Activated naive CD8-positive, alpha-beta T cell (primary cell): ENCODE measurements around the gene C12orf75.
A peak's percentile ranks its signal among the peaks of the same experiment; 100 is the strongest.
"Not testable (repeated sequence)": the region's sequence is repeated elsewhere in the genome, so short reads cannot be mapped to it uniquely, and the experiment has no call there.

Experiments used
- H3K27ac Mint-ChIP-seq: one replicate; pipeline ENCODE4 v1.8.0; 2021; ENCODE audit warnings: mixed read lengths
- H3K27me3 Mint-ChIP-seq: one replicate; pipeline ENCODE4 v1.8.0; 2021; ENCODE audit warnings: mixed read lengths
- H3K36me3 Mint-ChIP-seq: one replicate; pipeline ENCODE4 v1.8.0; 2021; ENCODE audit warnings: mixed read lengths
- H3K4me1 Mint-ChIP-seq: one replicate; pipeline ENCODE4 v1.8.0; 2021; ENCODE audit warnings: low read depth, mixed read lengths
- H3K4me3 Mint-ChIP-seq: one replicate; pipeline ENCODE4 v1.8.0; 2021; ENCODE audit warnings: mild to moderate bottlenecking, mixed read lengths
- H3K9me3 Mint-ChIP-seq: one replicate; pipeline ENCODE4 v1.8.0; 2021; ENCODE audit warnings: low read depth, mixed read lengths

The C12orf75 gene

DNA sequence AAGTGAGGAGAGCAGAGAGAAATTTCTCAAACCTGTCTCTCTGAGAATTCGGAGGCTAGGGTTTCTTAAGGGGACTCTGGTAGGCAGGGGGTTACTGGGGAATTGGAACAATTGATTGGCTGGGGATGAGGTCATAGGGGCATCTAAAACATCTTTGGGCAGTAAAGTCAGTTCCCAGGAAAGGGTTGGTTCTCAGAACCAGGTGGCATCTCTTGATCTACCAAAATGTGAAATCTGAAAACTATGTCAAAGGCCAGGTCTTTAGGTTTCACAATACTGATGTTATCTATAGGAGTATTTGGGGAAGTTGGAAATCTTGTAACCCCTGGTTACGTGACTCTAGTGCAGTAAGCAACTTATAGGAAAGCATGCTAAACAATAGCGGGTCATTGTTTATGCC lies 6.9 kb downstream of the C12orf75 start:
- peaks cover 16% of the 10 kb centered on the region for H3K36me3 Mint-ChIP-seq
- H3K27ac Mint-ChIP-seq = no peak overlapping the region

GRCh38 chr12:105338966-105339365 lies 8.5 kb downstream of the C12orf75 start:
- H3K27ac Mint-ChIP-seq = no peak overlapping the region
- H3K27me3 Mint-ChIP-seq = no peaks in the 10 kb centered on the region
- H3K36me3 Mint-ChIP-seq = peaks cover 21% of the 10 kb centered on the region
- no peak overlapping the region for H3K4me3 Mint-ChIP-seq
- peaks cover 5% of the 10 kb centered on the region for H3K9me3 Mint-ChIP-seq
- peaks cover 26% of the 10 kb centered on the region for H3K4me1 Mint-ChIP-seq

More for the DNA sequence above, 6.9 kb downstream of the C12orf75 start:
- Mint-ChIP-seq H3K4me1 (peaks cover 35% of the 10 kb centered on the region), H3K9me3 (peaks cover 5% of the 10 kb centered on the region), H3K4me3 (no peak overlapping the region), H3K27me3 (no peaks in the 10 kb centered on the region)

DNA sequence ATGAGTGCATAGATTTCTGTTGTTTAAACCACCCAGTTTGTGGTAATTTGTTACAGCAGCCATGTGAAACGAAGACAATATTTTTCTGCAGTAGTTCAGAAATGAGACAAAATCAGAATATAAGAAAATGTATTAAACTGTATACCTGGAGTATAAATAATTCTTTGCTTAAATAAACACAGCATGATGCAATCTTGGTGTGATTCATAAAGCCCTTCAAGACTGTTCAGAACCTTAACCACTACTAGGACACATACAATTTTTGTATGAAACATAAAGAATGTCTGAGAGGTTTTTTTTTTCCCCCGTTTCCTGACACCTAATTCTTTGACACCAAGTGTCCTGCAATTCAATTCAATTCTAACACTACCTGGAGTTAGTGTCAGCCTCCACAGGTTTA lies 10.5 kb downstream of the C12orf75 start:
- peaks cover 21% of the 10 kb centered on the region for H3K36me3 Mint-ChIP-seq
- H3K9me3 Mint-ChIP-seq = peaks cover 5% of the 10 kb centered on the region
- no peak overlapping the region for H3K27ac Mint-ChIP-seq
- no peaks in the 10 kb centered on the region for H3K27me3 Mint-ChIP-seq
- H3K4me1 Mint-ChIP-seq = peaks cover 13% of the 10 kb centered on the region
- no peak overlapping the region for H3K4me3 Mint-ChIP-seq

- peaks cover 21% of the 10 kb centered on the region for H3K36me3 Mint-ChIP-seq
Measured at GRCh38 chr12:105341620-105342019, 11.1 kb downstream of the C12orf75 start.

DNA sequence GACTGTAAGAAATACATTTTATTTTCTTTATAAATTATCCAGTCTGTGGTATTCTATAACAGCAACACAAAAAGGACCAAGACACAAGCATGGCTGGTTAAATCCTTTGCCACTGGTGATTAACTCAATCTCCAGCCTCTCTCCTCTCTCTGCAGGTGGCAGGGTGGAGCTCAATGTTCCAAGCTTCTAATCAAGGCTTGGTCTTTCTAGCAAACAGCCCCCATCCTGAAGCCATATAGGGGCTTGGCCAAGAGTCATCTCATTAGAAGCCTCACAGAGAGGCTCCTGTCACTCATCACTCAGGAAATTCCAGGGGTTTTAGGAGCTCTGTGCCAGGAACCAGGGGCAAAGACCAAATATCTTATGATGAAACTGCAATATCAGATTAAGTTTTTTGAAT lies 12.0 kb downstream of the C12orf75 start:
- Mint-ChIP-seq H3K4me3 (no peak overlapping the region), H3K27me3 (no peaks in the 10 kb centered on the region), H3K27ac (no peak overlapping the region), H3K9me3 (peaks cover 5% of the 10 kb centered on the region), H3K36me3 (peaks cover 24% of the 10 kb centered on the region), H3K4me1 (peaks cover 3% of the 10 kb centered on the region)

More at GRCh38 chr12:105341620-105342019, 11.1 kb downstream of the C12orf75 start:
- H3K4me1 Mint-ChIP-seq, H3K27me3 Mint-ChIP-seq, H3K27ac Mint-ChIP-seq, H3K9me3 Mint-ChIP-seq, H3K4me3 Mint-ChIP-seq: not testable (repeated sequence)

DNA sequence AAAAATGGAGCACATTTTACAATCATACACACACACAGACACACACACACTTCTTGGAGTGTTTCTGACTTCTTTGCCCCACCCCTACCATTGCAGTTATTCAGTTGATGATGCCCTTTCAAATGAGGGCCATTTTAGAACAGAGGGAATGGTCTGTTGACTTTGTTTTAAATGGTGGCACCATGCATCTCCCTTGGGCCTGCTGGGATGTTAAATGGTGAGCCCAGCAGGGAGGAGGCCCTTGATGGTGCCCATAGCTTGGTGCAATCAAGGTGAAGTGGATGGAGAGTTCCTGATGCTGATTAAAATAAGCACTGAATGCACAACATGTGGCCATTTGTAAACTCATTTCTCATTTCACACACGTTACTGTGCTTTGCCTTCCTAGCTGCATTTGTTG lies 13.3 kb downstream of the C12orf75 start:
- no peaks in the 10 kb centered on the region for H3K27me3 Mint-ChIP-seq
- H3K4me1 Mint-ChIP-seq = peaks cover 2% of the 10 kb centered on the region
- H3K9me3 Mint-ChIP-seq = peaks cover 5% of the 10 kb centered on the region
- H3K27ac Mint-ChIP-seq = no peak overlapping the region
- H3K36me3 Mint-ChIP-seq = peaks cover 24% of the 10 kb centered on the region
- H3K4me3 Mint-ChIP-seq = no peak overlapping the region

DNA sequence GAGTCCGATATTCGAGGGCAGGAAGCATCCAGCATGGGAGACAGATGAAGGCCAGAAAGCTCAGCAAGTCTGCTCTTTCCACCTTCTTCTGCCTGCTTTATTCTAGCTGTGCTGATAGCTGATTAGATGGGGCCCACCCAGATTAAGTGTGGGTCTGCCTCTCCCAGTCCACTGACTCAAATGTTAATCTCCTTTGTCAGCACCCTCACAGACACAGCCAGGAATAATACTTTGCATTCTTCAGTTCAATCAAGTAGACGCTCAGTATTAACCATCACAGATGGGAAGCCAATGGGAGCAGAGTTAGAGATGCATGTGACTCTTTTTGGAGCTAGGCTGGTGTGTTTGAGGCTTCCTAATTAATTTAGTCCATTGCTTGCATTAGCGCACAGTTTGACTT lies 17.0 kb downstream of the C12orf75 start:
- no peak overlapping the region for H3K27ac Mint-ChIP-seq
- peaks cover 15% of the 10 kb centered on the region for H3K36me3 Mint-ChIP-seq

GRCh38 chr12:105348142-105348541 lies 17.7 kb downstream of the C12orf75 start:
- peaks cover 13% of the 10 kb centered on the region for H3K36me3 Mint-ChIP-seq
- H3K4me1 Mint-ChIP-seq = peaks cover 9% of the 10 kb centered on the region
- no peaks in the 10 kb centered on the region for H3K27me3 Mint-ChIP-seq
- H3K4me3 Mint-ChIP-seq = no peak overlapping the region
- no peaks in the 10 kb centered on the region for H3K9me3 Mint-ChIP-seq
- no peak overlapping the region for H3K27ac Mint-ChIP-seq

More for the DNA sequence above, 17.0 kb downstream of the C12orf75 start:
- H3K27me3 Mint-ChIP-seq = no peaks in the 10 kb centered on the region
- no peaks in the 10 kb centered on the region for H3K9me3 Mint-ChIP-seq
- peaks cover 11% of the 10 kb centered on the region for H3K4me1 Mint-ChIP-seq
- no peak overlapping the region for H3K4me3 Mint-ChIP-seq

DNA sequence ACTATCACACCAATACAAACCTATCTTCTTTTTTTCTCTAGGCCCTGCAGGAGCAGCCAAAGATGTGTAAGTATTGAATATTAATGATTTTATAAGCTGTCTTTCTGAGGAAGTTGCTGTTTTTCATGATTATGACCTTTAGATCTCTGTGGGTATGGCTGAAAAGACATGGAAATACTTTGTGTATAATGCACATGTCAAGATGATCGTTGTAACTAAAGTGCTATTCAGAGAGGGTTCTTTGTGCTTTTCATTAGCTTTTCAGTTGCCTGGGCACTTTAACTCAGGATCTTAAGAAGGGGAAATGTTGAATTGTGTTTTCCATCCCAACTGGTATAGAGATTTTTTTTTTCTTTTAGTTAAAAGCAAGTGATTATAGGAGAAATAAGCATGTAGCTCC lies 18.1 kb downstream of the C12orf75 start:
- Mint-ChIP-seq H3K9me3 (no peaks in the 10 kb centered on the region), H3K27ac (no peak overlapping the region), H3K4me1 (peaks cover 9% of the 10 kb centered on the region), H3K4me3 (no peak overlapping the region), H3K27me3 (no peaks in the 10 kb centered on the region), H3K36me3 (peaks cover 13% of the 10 kb centered on the region)

GRCh38 chr12:105349138-105349537 lies 18.6 kb downstream of the C12orf75 start:
- Mint-ChIP-seq H3K4me3 (no peak overlapping the region), H3K27me3 (no peaks in the 10 kb centered on the region), H3K9me3 (no peaks in the 10 kb centered on the region), H3K4me1 (peaks cover 9% of the 10 kb centered on the region), H3K36me3 (peaks cover 10% of the 10 kb centered on the region), H3K27ac (no peak overlapping the region)

- Mint-ChIP-seq H3K27ac (no peak overlapping the region), H3K4me3 (no peak overlapping the region), H3K9me3 (no peaks in the 10 kb centered on the region), H3K36me3 (peaks cover 8% of the 10 kb centered on the region), H3K4me1 (peaks cover 11% of the 10 kb centered on the region), H3K27me3 (no peaks in the 10 kb centered on the region)
Measured at GRCh38 chr12:105351523-105351922, 21.0 kb downstream of the C12orf75 start.

- Mint-ChIP-seq H3K27me3 (no peaks in the 10 kb centered on the region), H3K9me3 (no peaks in the 10 kb centered on the region), H3K27ac (no peak overlapping the region), H3K4me3 (no peak overlapping the region), H3K4me1 (peaks cover 16% of the 10 kb centered on the region), H3K36me3 (peaks cover 5% of the 10 kb centered on the region)
Measured at GRCh38 chr12:105352052-105352451, 21.6 kb downstream of the C12orf75 start.

DNA sequence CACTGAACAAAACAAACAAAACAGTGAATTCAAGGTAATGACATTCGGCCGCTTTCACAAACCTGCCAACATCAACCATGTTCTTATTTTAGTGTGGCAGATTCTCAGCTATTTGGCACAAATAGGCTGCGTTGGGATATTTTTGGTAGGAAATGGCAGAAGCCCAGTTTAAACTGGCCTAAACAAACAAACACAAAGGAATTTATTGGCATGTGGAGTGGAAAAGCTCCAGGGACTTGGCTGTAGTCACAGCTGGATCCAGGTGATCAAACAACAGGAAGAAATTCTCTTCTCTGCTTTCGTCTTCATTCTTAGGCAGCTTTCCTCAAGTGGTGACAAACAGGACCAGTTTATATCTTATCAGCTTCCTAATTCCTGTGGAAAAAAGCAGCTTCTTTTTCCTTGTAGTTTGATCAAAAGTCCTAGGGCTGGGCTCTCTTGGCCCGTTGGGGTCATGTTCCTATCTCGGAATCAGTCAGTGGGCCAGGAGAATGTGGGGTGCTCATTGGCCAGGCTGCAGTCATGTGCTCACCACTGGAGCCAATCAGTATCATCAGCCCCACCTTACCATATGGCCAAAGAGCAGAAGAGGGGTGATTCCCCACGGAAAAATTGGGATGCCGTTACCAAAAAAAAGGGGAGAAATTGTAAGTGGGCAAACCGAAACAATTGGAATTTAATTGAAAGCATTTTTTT lies 22.6 kb downstream of the C12orf75 start:
- Mint-ChIP-seq H3K27ac (no peak overlapping the region), H3K4me3 (no peak overlapping the region), H3K9me3 (no peaks in the 10 kb centered on the region), H3K36me3 (peaks cover 4% of the 10 kb centered on the region), H3K27me3 (no peaks in the 10 kb centered on the region), H3K4me1 (peaks cover 21% of the 10 kb centered on the region)

GRCh38 chr12:105355752-105356151 lies 25.3 kb downstream of the C12orf75 start:
- peaks cover 24% of the 10 kb centered on the region for H3K4me1 Mint-ChIP-seq
- no peak overlapping the region for H3K27ac Mint-ChIP-seq

GRCh38 chr12:105357162-105357691 lies 26.7 kb downstream of the C12orf75 start:
- Mint-ChIP-seq H3K4me3 (no peak overlapping the region), H3K27me3 (no peaks in the 10 kb centered on the region), H3K27ac (peak overlapping the region; percentile 41), H3K4me1 (peaks cover 15% of the 10 kb centered on the region), H3K36me3 (peaks cover 7% of the 10 kb centered on the region), H3K9me3 (no peaks in the 10 kb centered on the region)

More at GRCh38 chr12:105355752-105356151, 25.3 kb downstream of the C12orf75 start:
- no peaks in the 10 kb centered on the region for H3K9me3 Mint-ChIP-seq
- H3K36me3 Mint-ChIP-seq = peaks cover 5% of the 10 kb centered on the region
- H3K27me3 Mint-ChIP-seq = no peaks in the 10 kb centered on the region
- no peak overlapping the region for H3K4me3 Mint-ChIP-seq

DNA sequence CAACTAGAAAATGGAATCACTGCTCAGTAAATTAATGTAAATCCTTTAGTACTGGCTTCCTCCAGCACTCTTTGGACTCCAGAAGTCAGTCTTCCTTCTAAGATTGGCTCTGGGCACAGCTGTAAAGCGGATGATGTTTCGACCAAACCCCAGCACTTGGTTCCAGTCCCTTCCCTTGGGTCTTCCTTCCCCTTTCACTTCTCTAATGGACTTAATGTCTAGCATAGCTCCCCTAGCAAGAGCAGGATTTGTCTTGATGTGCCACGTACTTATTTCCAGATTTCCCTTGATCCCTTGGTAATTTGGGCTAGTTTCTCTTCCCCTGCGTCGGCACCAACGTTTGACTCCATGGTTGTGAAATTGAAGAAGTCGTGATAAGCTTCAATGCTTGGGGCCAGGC lies 28.3 kb downstream of the C12orf75 start:
- no peak overlapping the region for H3K4me3 Mint-ChIP-seq
- H3K4me1 Mint-ChIP-seq = peaks cover 14% of the 10 kb centered on the region
- peaks cover 7% of the 10 kb centered on the region for H3K36me3 Mint-ChIP-seq
- no peaks in the 10 kb centered on the region for H3K9me3 Mint-ChIP-seq
- no peaks in the 10 kb centered on the region for H3K27me3 Mint-ChIP-seq
- H3K27ac Mint-ChIP-seq = no peak overlapping the region
